H1 (cell line): ENCODE results near the gene INPP5A. TPM values are rescaled to one million over a fixed set of nuclear protein-coding genes. Genes with fewer than 3 reads are reported as not detected.

Source experiments
- CTCF ChIA-PET: fragments of 300-600 bp; sonication (Branson Sonifier 250); formaldehyde crosslinking; loops from one replicate; lab custom pipeline; 2021; ENCODE audit not compliant: partially characterized antibody; lab: Charles Lee
- POLR2A ChIA-PET: fragments of 300-600 bp; sonication (Branson Sonifier 250); formaldehyde crosslinking; loops from one replicate; lab custom pipeline; 2021; ENCODE audit warnings: inconsistent platforms; ENCODE audit not compliant: partially characterized antibody; lab: Charles Lee
- DNase-seq, 2 experiments: peaks; one replicate each; pipeline versions ENCODE4 v3.0.0 to v3.0.0-alpha.2; 2010 to 2022; ENCODE audit warnings: low spot score in 2 of 2, low read depth in 1 of 2, mixed read lengths in 1 of 2
- FAIRE-seq: peaks from 2 replicates; lab custom pipeline; 2011; peaks lifted over from hg19 to GRCh38; lab: Jason Lieb, UNC
- H2AFZ ChIP-seq: 2 replicates; pipeline ENCODE4 v1.8.1; 2012; ENCODE audit warnings: low read length, inconsistent platforms
- H2AK5ac ChIP-seq: 2 replicates; pipeline ENCODE4 v1.6.1; 2013; ENCODE audit warnings: low read depth, low read length
- H2BK120ac ChIP-seq: replicated peaks from 2 replicates; pipeline ENCODE3; 2013; ENCODE audit warnings: low read depth, low read length, inconsistent platforms
- H2BK12ac ChIP-seq: 2 replicates; pipeline ENCODE4 v1.6.1; 2013; ENCODE audit warnings: low read depth, low read length
- H2BK15ac ChIP-seq: 2 replicates; pipeline ENCODE4 v1.6.1; 2013; ENCODE audit warnings: low read length
- H2BK20ac ChIP-seq: 2 replicates; pipeline ENCODE4 v1.6.1; 2013; ENCODE audit warnings: low read length
- H2BK5ac ChIP-seq: 2 replicates; pipeline ENCODE4 v1.6.1; 2013; ENCODE audit warnings: low read depth, low read length
- H3K14ac ChIP-seq: 2 replicates; pipeline ENCODE4 v1.6.1; 2013; ENCODE audit warnings: inconsistent platforms; ENCODE audit not compliant: insufficient read length
- H3K18ac ChIP-seq: 2 replicates; pipeline ENCODE4 v1.6.1; 2013; ENCODE audit warnings: low read length; ENCODE audit errors: extremely low read depth
- H3K23ac ChIP-seq: 2 replicates; pipeline ENCODE4 v1.6.1; 2013; ENCODE audit warnings: inconsistent platforms; ENCODE audit not compliant: insufficient read length
- H3K23me2 ChIP-seq: 2 replicates; pipeline ENCODE4 v1.6.1; 2013; ENCODE audit warnings: low read depth, low read length
- H3K27ac ChIP-seq: 2 replicates; pipeline ENCODE4 v1.6.1; 2011; ENCODE audit warnings: low read depth, low read length, inconsistent platforms
- H3K27me3 ChIP-seq, 4 experiments: replicated peaks in 1 of 4; 1 replicate in 1 of 4; 2 replicates in 3 of 4; pipeline versions ENCODE4 v1.6.1 to v1.8.1; 2011 to 2013; ENCODE audit warnings: low read length in 3 of 4, mild to moderate bottlenecking in 3 of 4, inconsistent platforms in 2 of 4, mixed read lengths in 2 of 4, moderate library complexity in 1 of 4; ENCODE audit not compliant: control insufficient read depth in 3 of 4, insufficient read depth in 3 of 4; ENCODE audit errors: extremely low read depth in 1 of 4
- H3K36me3 ChIP-seq, 4 experiments: 2 replicates each; pipeline versions ENCODE4 v1.6.1 to v1.8.1; 2011 to 2013; ENCODE audit warnings: mild to moderate bottlenecking in 4 of 4, low read length in 3 of 4, moderate library complexity in 2 of 4, control low read depth in 1 of 4, inconsistent platforms in 1 of 4; ENCODE audit not compliant: insufficient read depth in 4 of 4, control insufficient read depth in 2 of 4
- H3K4ac ChIP-seq: replicated peaks from 2 replicates; pipeline ENCODE3; 2013; ENCODE audit warnings: low read length, low read depth, mixed read lengths, inconsistent platforms; ENCODE audit not compliant: insufficient read length
- H3K4me1 ChIP-seq, 4 experiments: replicated peaks in 1 of 4; 1 replicate in 1 of 4; 2 replicates in 3 of 4; pipeline versions ENCODE4 v1.6.1 to v1.8.1; 2011 to 2013; ENCODE audit warnings: low read length in 3 of 4, inconsistent platforms in 2 of 4, mixed read lengths in 1 of 4; ENCODE audit not compliant: insufficient read depth in 4 of 4, control insufficient read depth in 3 of 4
- H3K4me2 ChIP-seq, 2 experiments: 2 replicates each; pipeline versions ENCODE4 v1.6.1 to v1.8.1; 2011 to 2013; ENCODE audit warnings: low read depth in 2 of 2, low read length in 2 of 2, control low read depth in 1 of 2, inconsistent platforms in 1 of 2, mild to moderate bottlenecking in 1 of 2; ENCODE audit not compliant: insufficient read depth in 1 of 2
- H3K4me3 ChIP-seq, 4 experiments: fragments of 200-600, 300-600 bp in 1 of 4; sonication (generic), shearing (Covaris generic), sonication (Bioruptor Twin) in 1 of 4; 2 replicates each; pipeline versions ENCODE4 v1.5.1 to v1.8.1; 2011 to 2016; ENCODE audit warnings: low read length in 4 of 4, low read depth in 3 of 4, control low read depth in 2 of 4, inconsistent platforms in 2 of 4, mild to moderate bottlenecking in 2 of 4, mixed read lengths in 1 of 4, moderate library complexity in 1 of 4; ENCODE audit not compliant: insufficient read depth in 2 of 4; ENCODE audit errors: extremely low read depth in 1 of 4
- H3K56ac ChIP-seq: replicated peaks from 2 replicates; pipeline ENCODE3; 2013; ENCODE audit warnings: low read depth, mild to moderate bottlenecking, mixed read lengths, low read length, inconsistent platforms; ENCODE audit not compliant: insufficient read length
- H3K79me1 ChIP-seq: 2 replicates; pipeline ENCODE4 v1.6.1; 2013; ENCODE audit warnings: low read depth, low read length, control low read depth
- H3K79me2 ChIP-seq, 2 experiments: 2 replicates each; pipeline versions ENCODE4 v1.6.1 to v1.8.1; 2012 to 2013; ENCODE audit warnings: low read length in 2 of 2, mild to moderate bottlenecking in 2 of 2, inconsistent platforms in 1 of 2; ENCODE audit not compliant: insufficient read depth in 2 of 2, control insufficient read depth in 1 of 2
- H3K9ac ChIP-seq, 4 experiments: replicated peaks in 1 of 4; 1 replicate in 1 of 4; 2 replicates in 3 of 4; pipeline versions ENCODE4 v1.6.1 to v1.8.1; 2011 to 2013; ENCODE audit warnings: low read depth in 3 of 4, low read length in 3 of 4, control low read depth in 2 of 4, mild to moderate bottlenecking in 2 of 4, moderate library complexity in 2 of 4, inconsistent platforms in 1 of 4; ENCODE audit errors: extremely low read depth in 1 of 4
- H3K9me3 ChIP-seq, 2 experiments: 2 replicates each; pipeline versions ENCODE4 v1.6.1 to v1.8.1; 2012 to 2013; ENCODE audit warnings: mild to moderate bottlenecking in 2 of 2, moderate library complexity in 2 of 2, control low read depth in 1 of 2, inconsistent platforms in 1 of 2, low read depth in 1 of 2, low read length in 1 of 2, mixed read lengths in 1 of 2; ENCODE audit not compliant: insufficient read depth in 2 of 2
- H4K20me1 ChIP-seq, 2 experiments: replicated peaks in 1 of 2; 2 replicates each; pipeline versions ENCODE3 to v1.8.1; 2011 to 2013; ENCODE audit warnings: inconsistent platforms in 2 of 2, low read length in 2 of 2, mild to moderate bottlenecking in 1 of 2; ENCODE audit not compliant: insufficient read depth in 2 of 2, control insufficient read depth in 1 of 2
- H4K5ac ChIP-seq: 2 replicates; pipeline ENCODE4 v1.6.1; 2013; ENCODE audit warnings: low read length, low read depth, mixed read lengths, inconsistent platforms; ENCODE audit not compliant: insufficient read length
- H4K8ac ChIP-seq: 2 replicates; pipeline ENCODE4 v1.8.0; 2013; ENCODE audit warnings: mild to moderate bottlenecking, moderate library complexity, low read length, inconsistent platforms; ENCODE audit not compliant: insufficient read depth; ENCODE audit errors: extremely low read depth
- H4K91ac ChIP-seq: replicated peaks from 2 replicates; pipeline ENCODE3; 2013; ENCODE audit warnings: low read length, mixed read lengths, inconsistent platforms; ENCODE audit not compliant: insufficient read length
- CTBP2 ChIP-seq: IDR thresholded peaks from 2 replicates; pipeline ENCODE4 v1.7.0; 2011; ENCODE audit warnings: borderline replicate concordance, mild to moderate bottlenecking, moderate library complexity, mixed read lengths, low read length; ENCODE audit not compliant: insufficient read depth, insufficient read length
- GTF2F1 ChIP-seq: IDR thresholded peaks from 2 replicates; pipeline ENCODE4 v1.6.1; 2012; ENCODE audit warnings: low read depth, low read length, improper control_type of control experiment, borderline replicate concordance
- JUN ChIP-seq: IDR thresholded peaks from 2 replicates; pipeline ENCODE4 v1.6.1; 2011; ENCODE audit warnings: low read depth, mild to moderate bottlenecking, improper control_type of control experiment, low read length
- JUND ChIP-seq: IDR thresholded peaks from 2 replicates; pipeline ENCODE4 v1.6.1; 2011; ENCODE audit warnings: mild to moderate bottlenecking, improper control_type of control experiment, low read length
- SP1 ChIP-seq: IDR thresholded peaks from 2 replicates; pipeline ENCODE4 v1.6.1; 2011; ENCODE audit warnings: low read depth, low read length
- TEAD4 ChIP-seq: IDR thresholded peaks from 2 replicates; pipeline ENCODE4 v1.6.1; 2012; ENCODE audit warnings: low read depth, low read length, inconsistent platforms, mixed read lengths
- WGBS, 2 experiments: shearing (Covaris generic) in 1 of 2; methylation state at CpG; one replicate each; pipeline versions ENCODE4 v1.1.6 to v1.1.7; 2013 to 2015; ENCODE audit warnings: low lambda C conversion rate in 2 of 2, mixed read lengths in 2 of 2, inconsistent platforms in 1 of 2, low coverage in 1 of 2, missing lambda C conversion rate in 1 of 2; ENCODE audit not compliant: insufficient replicate concordance in 2 of 2, insufficient coverage in 1 of 2, insufficient read length in 1 of 2; ENCODE audit errors: extremely low coverage in 1 of 2, missing lambda C conversion rate in 1 of 2; 5-methylcytosine and 5-hydroxymethylcytosine counted together
- polyA plus RNA-seq, 7 experiments: library from polyadenylated mRNA; depleted of rRNA in 3 of 7; stranded (reverse) in 5 of 7; unstranded in 2 of 7; fragments of >200 nt in 5 of 7; fragments of 200-250 nt in 2 of 7; gene quantifications; 1 replicate in 5 of 7; 2 replicates in 1 of 7; 4 replicates in 1 of 7; pipeline versions ENCODE4 v1.2.1 to v1.2.3, GENCODE V29; 2011 to 2013; ENCODE audit warnings: missing spikeins in 2 of 7, mixed read lengths in 2 of 7
- total RNA-seq: library from RNA; stranded (reverse); fragmentation: NEBNext Ultra II Directional; extraction: Animal tissue kit (Norgen Biotek cat#: 25700); gene quantifications from 2 replicates; pipeline ENCODE4 v1.2.1, GENCODE V29; 2021

The INPP5A gene
- total and polyA plus RNA-seq, 2 of the 8 experiments (the other 6 are each of a cell fraction or from before 2014, with no cell fraction given), result 19.7 to 27.5 TPM

GRCh38 chr10:132813001-132813401 is 275.4 kb downstream of the INPP5A start:
- Histone ChIP-seq H3K9me3 (no peaks in the 10 kb centered on the region; a peak in 1 of 4 replicates), H3K79me2 (no peaks in the 10 kb centered on the region), H3K23ac (no peak overlapping the region), H4K8ac (no peak overlapping the region), H2BK20ac (no peak overlapping the region), H3K27ac (no peak overlapping the region), H4K20me1 (no peaks in the 10 kb centered on the region), H3K4ac (no peak overlapping the region), H3K4me2 (no peak overlapping the region), H3K4me3 (no peak overlapping the region), H3K4me1 (peaks cover 0 to 3% (median 0%) of the 10 kb centered on the region in 4 experiments; a peak in 2 of 7 replicates), H4K5ac (no peak overlapping the region), H3K79me1 (no peaks in the 10 kb centered on the region), H3K9ac (no peak overlapping the region), H2AK5ac (no peak overlapping the region), H2BK15ac (no peak overlapping the region), H3K18ac (no peak overlapping the region), H3K14ac (no peak overlapping the region), H3K36me3 (no peaks in the 10 kb centered on the region), H2BK120ac (no peak overlapping the region), H3K23me2 (no peaks in the 10 kb centered on the region), H2AFZ (no peak overlapping the region), H4K91ac (no peak overlapping the region), H2BK5ac (no peak overlapping the region), H3K27me3 (no peaks in the 10 kb centered on the region), H3K56ac (no peak overlapping the region), H2BK12ac (no peak overlapping the region)
- no peak for DNase-seq
- no peak for FAIRE-seq
- ChIA-PET CTCF (no interaction called here), POLR2A (no interaction called here)
- WGBS, 2 experiments, result 95% methylated on average over 10 of the region's 10 CpGs; no CpG with 5 or more reads in 1 of the 2 experiments
- TF ChIP-seq GTF2F1 (no peak), TEAD4 (no peak), JUND (no peak), SP1 (no peak), CTBP2 (no peak), JUN (no peak)
